Measurements from ENCODE around the gene DEDD. TPM values are rescaled to one million over a fixed set of nuclear protein-coding genes. Genes with fewer than 3 reads are reported as not detected.

DEDD gene, protein sequence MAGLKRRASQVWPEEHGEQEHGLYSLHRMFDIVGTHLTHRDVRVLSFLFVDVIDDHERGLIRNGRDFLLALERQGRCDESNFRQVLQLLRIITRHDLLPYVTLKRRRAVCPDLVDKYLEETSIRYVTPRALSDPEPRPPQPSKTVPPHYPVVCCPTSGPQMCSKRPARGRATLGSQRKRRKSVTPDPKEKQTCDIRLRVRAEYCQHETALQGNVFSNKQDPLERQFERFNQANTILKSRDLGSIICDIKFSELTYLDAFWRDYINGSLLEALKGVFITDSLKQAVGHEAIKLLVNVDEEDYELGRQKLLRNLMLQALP
- polyA plus RNA-seq (2011; rRNA removed) (34.9 and 38.0 TPM in 2 replicates), polyA minus RNA-seq (2011; rRNA and poly(A)+ RNA removed) (56.3 and 84.7 TPM in 2 replicates)

DNA sequence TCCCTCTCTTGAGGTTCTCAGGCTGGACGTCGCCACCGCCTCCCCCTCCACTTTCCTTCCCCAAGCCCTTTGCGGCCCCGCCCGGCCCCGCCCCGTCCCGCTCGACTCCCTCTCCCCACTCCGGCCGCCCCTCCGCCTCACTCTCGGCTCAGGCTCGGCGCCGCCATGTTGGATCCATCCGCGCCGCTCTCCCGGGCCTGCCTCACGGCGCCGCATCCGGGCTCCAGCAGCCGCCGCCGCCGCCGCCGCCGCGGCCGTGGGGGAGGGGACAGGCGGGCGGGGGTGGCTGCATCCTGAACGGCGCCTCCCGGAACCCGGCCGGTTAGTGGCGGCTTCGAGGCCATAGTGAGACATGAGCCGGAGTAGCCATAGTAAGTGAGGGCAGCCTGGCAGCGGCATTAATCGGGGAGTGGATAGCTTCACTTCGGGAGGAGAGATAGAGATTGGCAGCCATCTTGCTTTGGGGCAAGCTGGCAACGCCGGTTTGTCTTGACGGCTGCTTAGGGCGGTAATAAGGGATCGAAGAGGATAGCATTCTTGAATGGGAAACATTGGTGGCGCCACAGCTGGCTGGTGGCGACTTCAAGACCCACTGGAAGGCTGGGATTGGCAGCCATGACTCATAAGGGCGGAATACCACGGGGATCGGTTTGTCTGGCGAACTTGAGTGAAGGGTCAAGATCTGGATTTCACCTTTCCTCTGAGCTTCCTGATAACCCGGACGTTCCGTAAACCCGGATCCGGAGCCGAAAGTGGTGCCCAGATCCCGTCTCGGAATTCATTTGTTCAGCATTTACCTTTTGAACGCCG is at the start of gene DEDD:
TSS of gene DEDD (minus strand) at position 258 of the 810 bp plus-strand sequence. CDS start 8,205 bp downstream, outside the sequence.
- no peaks in the 10 kb centered on the region for H3K27me3 ChIP-seq (ENCODE audit: control insufficient read depth, insufficient read depth, low read length)
- POLR2A ChIA-PET: interaction anchor here (1.0 to 2.1 kb wide), 6 partner anchors 15 to 87 kb away, joined by 4 to 20 read pairs (median 5); partner anchors contain the start of genes KLHDC9, NIT1, PFDN2 and PPOX
- H3K27ac ChIP-seq (ENCODE audit: low read depth, low read length): peak within 1 kb of the TSS; percentile 93
- no peaks in the 10 kb centered on the region for H3K9me3 ChIP-seq (ENCODE audit: control insufficient read depth, insufficient read depth, low read length)
- peak within 1 kb of the TSS; percentile 97 for H3K4me3 ChIP-seq (ENCODE audit: low read depth, low read length)
- peak; percentile 89 for DNase-seq (ENCODE audit: low read depth, low spot score)
- CTCF ChIA-PET: interaction anchor here (1.0 to 1.7 kb wide), 2 partner anchors 33 to 135 kb away, joined by 3 to 7 read pairs; partner anchors contain the start of gene PPOX
- TF ChIP-seq, protein P1, sequence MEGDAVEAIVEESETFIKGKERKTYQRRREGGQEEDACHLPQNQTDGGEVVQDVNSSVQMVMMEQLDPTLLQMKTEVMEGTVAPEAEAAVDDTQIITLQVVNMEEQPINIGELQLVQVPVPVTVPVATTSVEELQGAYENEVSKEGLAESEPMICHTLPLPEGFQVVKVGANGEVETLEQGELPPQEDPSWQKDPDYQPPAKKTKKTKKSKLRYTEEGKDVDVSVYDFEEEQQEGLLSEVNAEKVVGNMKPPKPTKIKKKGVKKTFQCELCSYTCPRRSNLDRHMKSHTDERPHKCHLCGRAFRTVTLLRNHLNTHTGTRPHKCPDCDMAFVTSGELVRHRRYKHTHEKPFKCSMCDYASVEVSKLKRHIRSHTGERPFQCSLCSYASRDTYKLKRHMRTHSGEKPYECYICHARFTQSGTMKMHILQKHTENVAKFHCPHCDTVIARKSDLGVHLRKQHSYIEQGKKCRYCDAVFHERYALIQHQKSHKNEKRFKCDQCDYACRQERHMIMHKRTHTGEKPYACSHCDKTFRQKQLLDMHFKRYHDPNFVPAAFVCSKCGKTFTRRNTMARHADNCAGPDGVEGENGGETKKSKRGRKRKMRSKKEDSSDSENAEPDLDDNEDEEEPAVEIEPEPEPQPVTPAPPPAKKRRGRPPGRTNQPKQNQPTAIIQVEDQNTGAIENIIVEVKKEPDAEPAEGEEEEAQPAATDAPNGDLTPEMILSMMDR (IDR thresholded peaks at IDR 0.05; ENCODE audit: low read depth, low read length): 0 out of 2 replicates have a peak, but pooled peaks have one; percentile 8

DNA sequence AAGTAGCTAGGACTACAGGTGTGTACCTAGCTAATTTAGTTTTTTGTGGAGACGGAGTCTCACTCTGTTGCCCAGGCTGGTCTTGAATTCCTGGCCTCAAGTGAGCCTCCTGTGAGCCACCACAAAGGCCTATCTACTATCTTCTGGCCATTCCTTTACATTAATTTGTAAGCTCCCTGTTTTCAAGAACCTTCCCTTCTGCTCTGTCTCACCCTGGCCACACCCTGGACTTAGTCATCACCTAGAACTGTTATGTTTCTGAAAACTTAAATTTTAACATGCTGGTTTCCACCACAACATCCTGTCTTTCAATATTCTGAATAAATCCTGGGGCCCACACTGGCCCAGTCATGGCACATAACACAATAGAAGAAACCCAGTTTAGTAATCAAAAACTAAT is 49.7 kb upstream of the DEDD start:
- Histone ChIP-seq H3K9me3 (ENCODE audit: control insufficient read depth, insufficient read depth, low read length) (no peaks in the 10 kb centered on the region), H3K27ac (ENCODE audit: low read depth, low read length) (no peak overlapping the region), H3K27me3 (ENCODE audit: control insufficient read depth, insufficient read depth, low read length) (no peaks in the 10 kb centered on the region), H3K4me3 (ENCODE audit: low read depth, low read length) (no peak overlapping the region)
- ChIA-PET POLR2A (interaction anchor here (1.0 kb wide), 1 partner anchor 20 kb away, joined by 3 read pairs; the partner anchor contains the start of gene NDUFS2), CTCF (interaction anchor here (1.3 to 5.3 kb wide), 7 partner anchors 10 to 200 kb away, joined by 4 to 42 read pairs (median 8); partner anchors contain the start of genes ADAMTS4, PPOX and TOMM40L)
- TF ChIP-seq, protein P1 (IDR thresholded peaks at IDR 0.05; ENCODE audit: low read depth, low read length): no peak
- no peak for DNase-seq (ENCODE audit: low read depth, low spot score)

DNA sequence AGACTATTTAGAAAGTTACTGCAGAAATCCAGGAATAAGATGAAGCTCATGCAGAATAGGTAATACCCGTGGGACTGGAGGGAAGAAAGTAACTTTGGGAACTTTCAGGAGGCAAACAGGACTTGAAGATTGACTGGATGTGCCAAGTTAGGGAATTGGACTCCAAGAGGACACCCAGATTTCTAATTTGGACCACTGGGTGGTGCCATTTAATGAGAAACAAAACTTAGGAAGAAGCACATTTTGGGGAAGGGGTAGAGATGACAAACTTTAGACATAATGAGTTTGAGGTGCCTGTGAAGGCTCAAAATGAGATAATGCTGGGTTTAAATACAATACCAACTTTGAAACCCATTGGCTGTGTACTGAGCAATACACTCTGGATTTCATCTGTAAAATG is 48.2 kb upstream of the DEDD start:
- no peak for DNase-seq (ENCODE audit: low read depth, low spot score)
- Histone ChIP-seq H3K9me3 (ENCODE audit: control insufficient read depth, insufficient read depth, low read length) (no peaks in the 10 kb centered on the region), H3K27me3 (ENCODE audit: control insufficient read depth, insufficient read depth, low read length) (no peaks in the 10 kb centered on the region), H3K4me3 (ENCODE audit: low read depth, low read length) (no peak overlapping the region), H3K27ac (ENCODE audit: low read depth, low read length) (no peak overlapping the region)
- CTCF ChIA-PET: interaction anchor here (0.6 to 5.3 kb wide), 11 partner anchors 12 to 201 kb away, joined by 3 to 42 read pairs (median 6); partner anchors contain the start of genes ADAMTS4, PPOX and TOMM40L
- TF ChIP-seq, protein P1 (IDR thresholded peaks at IDR 0.05; ENCODE audit: low read depth, low read length): peak; percentile 35
- POLR2A ChIA-PET: no interaction called here

DNA sequence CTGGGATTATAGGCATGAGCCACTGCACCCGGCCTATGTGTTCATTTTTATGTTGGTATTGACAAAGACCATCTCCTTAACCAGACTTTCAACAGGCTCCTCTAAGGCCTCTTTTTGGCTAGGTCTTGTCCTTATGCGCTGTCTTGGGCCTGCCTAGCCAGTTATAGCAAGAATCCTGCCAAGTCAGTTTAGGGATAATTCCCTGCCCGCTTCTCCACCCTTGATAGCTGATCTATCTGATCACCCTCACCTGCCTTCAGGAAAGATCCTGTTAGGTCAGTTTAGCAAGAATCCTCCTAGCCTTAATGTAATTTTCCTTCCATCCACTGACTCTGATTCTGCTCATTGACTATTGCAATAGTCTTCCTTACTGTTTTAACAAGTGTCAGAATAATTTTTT is 47.2 kb upstream of the DEDD start:
- Histone ChIP-seq H3K27ac (ENCODE audit: low read depth, low read length) (no peak overlapping the region), H3K9me3 (ENCODE audit: control insufficient read depth, insufficient read depth, low read length) (no peaks in the 10 kb centered on the region), H3K4me3 (ENCODE audit: low read depth, low read length) (no peak overlapping the region), H3K27me3 (ENCODE audit: control insufficient read depth, insufficient read depth, low read length) (no peaks in the 10 kb centered on the region)
- DNase-seq (ENCODE audit: low read depth, low spot score): no peak
- ChIA-PET POLR2A (no interaction called here), CTCF (interaction anchor here (0.9 to 5.3 kb wide), 3 partner anchors 13 to 46 kb away, joined by 3 to 42 read pairs (median 27); partner anchors contain the start of gene TOMM40L)
- TF ChIP-seq, protein P1 (IDR thresholded peaks at IDR 0.05; ENCODE audit: low read depth, low read length): no peak

All from AG04450 (cell line).